GM19099 (cell line): ENCODE measurements around the gene PLXNA2.

Experiments used
- POLR2A ChIP-seq: IDR thresholded peaks from 3 replicates; pipeline ENCODE4 v1.6.1; 2011; ENCODE audit warnings: low read depth; ENCODE audit not compliant: insufficient read length; ENCODE audit errors: extremely low read depth

Gene PLXNA2

DNA sequence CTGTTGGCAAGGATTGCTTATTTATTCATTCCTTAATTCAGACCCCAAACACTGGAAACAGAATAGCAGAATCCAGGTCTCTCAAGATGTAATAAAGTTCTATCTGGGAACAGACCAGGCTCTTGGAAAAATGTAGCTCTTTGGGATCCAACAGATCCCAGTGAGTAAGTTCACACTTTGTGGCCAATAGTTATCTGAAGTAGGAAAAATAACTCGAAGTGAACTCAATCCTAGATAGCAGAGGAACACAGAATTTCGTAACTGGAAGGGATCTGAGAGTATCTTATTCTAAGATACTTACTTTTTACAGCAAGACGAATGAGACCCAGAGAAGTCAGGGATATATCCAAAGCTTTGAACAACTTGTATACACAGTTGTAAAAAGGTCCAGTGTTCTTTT is 182.6 kb downstream of the PLXNA2 start:
- TF ChIP-seq POLR2A: no peak

GRCh38 chr1:208061118-208061517 is 183.1 kb downstream of the PLXNA2 start:
- no peak for TF ChIP-seq POLR2A

- no peak for TF ChIP-seq POLR2A
These were observed 183.8 kb downstream of the PLXNA2 start for GRCh38 chr1:208060215-208060869.

DNA sequence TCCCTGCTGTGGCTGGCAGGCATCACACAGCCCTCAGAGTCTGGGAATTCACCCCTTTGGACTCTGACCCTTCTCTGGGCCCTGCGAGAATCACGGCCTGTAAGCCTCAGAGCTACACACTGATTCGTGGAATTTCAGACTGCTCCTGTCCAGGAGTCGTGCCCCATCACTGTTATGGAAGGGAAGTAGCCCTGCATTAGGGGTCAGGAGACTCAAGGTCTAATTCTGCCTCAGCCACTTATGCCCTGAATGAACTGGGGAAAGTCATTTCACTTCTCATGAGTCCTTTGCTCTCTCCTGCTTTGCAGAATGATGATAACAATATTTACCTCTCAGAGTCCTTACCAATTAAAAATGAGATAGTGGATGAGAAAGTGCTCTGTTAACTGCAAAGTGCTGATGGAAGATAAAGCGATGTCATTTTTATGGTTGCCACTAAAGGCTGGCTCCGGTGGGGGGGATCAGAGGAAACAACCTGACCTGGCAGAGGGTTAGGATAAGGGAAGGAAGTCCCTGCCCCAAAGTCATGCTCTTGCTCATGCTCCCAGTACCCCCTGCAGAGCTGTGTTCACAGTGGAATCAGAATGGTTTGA is 184.7 kb downstream of the PLXNA2 start:
- TF ChIP-seq POLR2A: no peak

- TF ChIP-seq POLR2A: no peak
These were observed 185.4 kb downstream of the PLXNA2 start for GRCh38 chr1:208058756-208059155.

- no peak for TF ChIP-seq POLR2A
These were observed 185.9 kb downstream of the PLXNA2 start for GRCh38 chr1:208058267-208058666.

DNA sequence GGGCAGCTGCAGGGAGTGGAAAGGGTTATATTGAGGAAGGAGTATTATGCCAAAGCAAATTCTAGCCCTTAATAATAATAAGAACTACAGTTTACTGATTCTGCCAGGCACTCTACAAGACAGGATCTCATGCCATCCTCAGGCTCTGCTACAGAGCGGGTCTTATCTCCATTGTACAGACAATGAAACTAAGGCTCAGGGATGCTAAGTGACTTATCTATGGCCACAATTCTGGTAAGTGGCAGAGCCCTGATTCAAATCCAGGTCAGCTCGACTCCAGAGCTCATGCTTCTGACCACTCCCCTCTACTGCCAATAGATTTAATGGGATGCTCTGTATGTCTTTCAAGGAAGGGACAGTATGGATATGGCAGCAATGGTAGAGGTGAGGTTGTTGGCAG is 187.1 kb downstream of the PLXNA2 start:
- TF ChIP-seq POLR2A: no peak

- no peak for TF ChIP-seq POLR2A
These were observed 188.6 kb downstream of the PLXNA2 start for GRCh38 chr1:208055535-208055934.

- TF ChIP-seq POLR2A: no peak
These were observed 189.2 kb downstream of the PLXNA2 start for GRCh38 chr1:208054911-208055379.

GRCh38 chr1:208054485-208054884 is 189.7 kb downstream of the PLXNA2 start:
- TF ChIP-seq POLR2A: no peak

DNA sequence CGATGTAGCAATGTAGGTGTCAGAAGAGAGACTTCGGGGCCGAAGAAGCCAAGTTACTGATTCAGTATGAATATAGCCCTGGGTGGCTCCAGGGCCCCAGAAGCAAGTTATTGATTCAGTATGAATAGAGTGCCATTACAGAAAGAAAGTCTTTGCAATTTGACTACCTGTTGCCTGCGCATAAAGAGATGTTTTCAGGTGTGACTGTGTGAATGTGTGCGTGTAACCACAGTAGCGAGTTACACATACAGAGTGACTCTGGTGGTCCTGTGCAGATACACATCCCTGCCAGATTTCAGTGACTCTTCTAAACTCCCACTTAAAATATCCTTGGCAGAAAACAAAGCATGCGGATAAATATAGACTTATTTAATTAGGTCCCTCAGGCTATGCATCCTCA is 190.5 kb downstream of the PLXNA2 start:
- no peak for TF ChIP-seq POLR2A

DNA sequence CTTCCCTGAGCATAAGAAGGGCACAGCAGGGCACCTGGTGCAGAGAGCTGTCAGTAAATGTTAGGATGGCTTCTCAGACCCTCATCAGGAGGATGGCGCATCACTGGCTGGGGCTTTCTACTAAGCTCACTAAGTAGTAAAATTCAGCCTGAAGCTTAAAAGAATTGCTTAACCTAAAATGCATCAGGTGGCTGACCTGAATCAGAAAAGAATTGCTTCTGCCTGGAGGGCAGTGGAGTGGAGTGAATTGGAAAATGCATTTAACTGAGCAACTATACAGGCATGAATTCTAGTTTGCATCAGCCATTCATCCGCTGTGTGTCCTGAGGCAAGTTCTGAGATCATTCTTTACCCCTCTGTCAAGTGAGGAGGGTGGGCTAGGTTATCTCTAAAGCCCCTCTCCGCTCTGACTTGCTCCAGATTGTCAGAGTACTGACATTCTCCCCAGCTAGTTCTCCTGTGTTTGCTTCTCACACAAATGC is 191.2 kb downstream of the PLXNA2 start:
- TF ChIP-seq POLR2A: no peak

DNA sequence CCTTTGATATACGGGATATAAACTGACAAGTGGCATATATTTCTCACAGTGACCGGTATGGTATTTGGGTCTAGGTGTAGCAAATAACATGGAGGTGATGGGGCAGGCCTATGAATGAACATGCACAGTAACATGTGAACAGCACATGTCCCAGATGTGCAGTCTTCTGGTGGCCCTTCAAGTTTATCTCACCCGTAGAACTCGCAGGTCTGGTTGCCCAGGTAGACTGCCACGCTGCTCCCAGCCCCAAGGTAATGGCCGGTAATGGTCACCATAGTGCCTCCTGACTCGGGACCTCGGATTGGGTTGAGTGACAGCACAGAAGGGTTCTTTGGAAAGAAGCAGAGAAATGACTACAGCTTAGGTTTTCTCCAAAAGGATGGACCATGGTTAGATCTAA is 192.0 kb downstream of the PLXNA2 start:
- TF ChIP-seq POLR2A: no peak

DNA sequence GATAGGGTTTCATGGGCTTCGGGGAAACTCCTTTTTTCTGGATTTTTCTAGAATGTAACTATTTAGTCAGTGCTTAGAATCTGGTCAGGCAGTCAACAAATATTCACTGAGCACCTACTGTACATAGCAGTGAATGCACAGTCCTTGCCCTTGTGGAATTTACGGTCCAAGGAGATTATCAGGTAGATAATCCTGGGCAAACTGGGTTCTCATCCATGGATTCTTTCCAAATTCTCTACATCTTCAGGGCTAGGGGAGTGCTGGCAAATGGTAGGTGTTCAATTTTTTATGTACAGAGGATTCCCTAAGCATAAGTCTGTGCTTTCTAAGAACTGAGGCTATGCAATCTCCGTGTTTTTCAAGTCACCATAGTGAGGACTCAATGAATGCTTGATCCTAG is 192.5 kb downstream of the PLXNA2 start:
- no peak for TF ChIP-seq POLR2A

- no peak for TF ChIP-seq POLR2A
These were observed 195.3 kb downstream of the PLXNA2 start for GRCh38 chr1:208048904-208049303.

DNA sequence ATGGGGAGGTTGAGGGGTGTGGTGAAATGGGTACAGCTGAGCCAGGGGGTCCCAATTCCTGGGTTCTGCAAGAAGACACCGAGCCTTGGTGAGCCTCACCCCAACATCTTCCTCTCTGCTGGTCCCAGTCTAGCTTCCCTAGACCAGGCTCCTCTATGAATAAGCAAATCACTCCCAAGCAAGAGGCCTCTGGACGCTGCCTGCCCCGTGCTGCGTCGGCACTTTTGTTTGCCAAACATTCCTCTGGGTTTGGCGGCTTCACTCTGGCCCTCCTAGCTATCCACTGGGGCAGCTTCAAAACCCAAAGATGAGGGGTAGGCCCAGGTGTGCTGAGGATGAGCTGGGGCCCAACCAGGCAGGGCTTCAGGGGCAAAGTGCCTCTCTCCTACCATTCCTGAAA is 196.2 kb downstream of the PLXNA2 start:
- TF ChIP-seq POLR2A: no peak

DNA sequence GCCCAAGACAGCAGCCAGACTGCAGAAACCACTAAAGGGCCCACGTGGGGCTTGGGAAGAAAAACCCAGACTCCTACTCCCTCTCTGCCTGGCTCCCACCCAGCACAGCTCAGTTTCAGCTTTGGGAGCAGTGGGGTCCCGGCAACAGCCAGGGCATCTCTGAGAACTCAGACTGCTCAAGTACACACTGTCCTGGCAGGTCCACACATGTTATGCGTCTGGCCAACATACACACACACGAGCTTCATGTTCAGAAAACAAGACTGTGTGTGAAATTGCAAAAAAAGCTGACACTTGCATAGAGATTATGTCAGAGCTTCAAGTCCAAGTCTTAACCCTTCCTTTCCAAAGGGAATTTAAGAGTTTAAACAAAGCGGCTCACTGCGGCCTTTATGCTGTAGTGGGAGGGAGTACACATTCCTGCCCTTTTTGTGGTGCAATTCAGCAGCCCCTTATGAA is 196.7 kb downstream of the PLXNA2 start:
- no peak for TF ChIP-seq POLR2A

DNA sequence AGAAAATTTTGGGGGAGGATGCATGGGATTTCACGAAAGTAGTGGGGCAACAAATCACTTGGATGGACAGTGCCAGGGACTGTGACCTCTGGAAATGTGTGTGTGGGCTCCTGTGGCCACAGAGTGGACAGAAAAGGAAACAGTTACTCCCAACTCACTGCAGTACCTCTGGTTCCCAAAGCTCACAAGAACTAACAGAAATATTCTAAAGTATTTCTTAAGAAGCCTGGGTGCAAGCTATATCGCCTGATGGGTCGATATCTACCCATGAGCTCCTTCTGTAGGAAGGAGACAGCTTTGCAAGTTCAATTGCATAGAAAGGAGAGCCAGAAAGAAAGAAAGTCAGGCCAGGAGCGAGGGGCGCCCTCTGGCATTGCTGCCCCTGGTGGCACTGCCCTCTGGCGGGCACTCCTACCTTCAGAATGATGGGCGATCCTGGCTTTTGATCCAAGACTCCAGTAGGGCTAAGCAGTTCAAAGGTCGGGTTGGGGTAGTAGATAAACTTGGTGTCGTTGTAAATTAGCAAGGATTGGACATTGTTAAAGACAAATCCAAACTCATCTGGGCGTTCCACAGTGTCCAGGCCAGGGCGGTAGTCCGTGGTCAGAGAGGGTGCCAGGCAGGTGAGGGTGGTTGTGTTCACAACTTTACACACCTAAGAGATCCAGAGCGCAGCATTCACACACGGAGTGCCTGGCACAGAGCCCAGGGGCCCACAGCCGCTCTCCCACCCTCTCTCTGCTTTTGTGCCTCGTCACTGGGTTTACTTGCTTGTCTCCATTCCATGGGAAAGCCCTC is 198.5 kb downstream of the PLXNA2 start:
- no peak for TF ChIP-seq POLR2A
